B cell (primary cell): ENCODE results near the gene NR0B2. TPM values are rescaled to one million over a fixed set of nuclear protein-coding genes. Genes with fewer than 3 reads are reported as not detected.

ENCODE experiments used
- ATAC-seq: fragments of 200-7000 bp; cut with Tn5 transposase; one replicate; pipeline ENCODE4 v1.10.0; 2021; ENCODE audit warnings: low read depth, mild to moderate bottlenecking, moderate number of reproducible peaks, moderate library complexity
- CTCF ChIA-PET: fragments of 350-600 bp; sonication (Branson Sonifier 250); formaldehyde crosslinking; loops from one replicate; lab custom pipeline; 2021; ENCODE audit warnings: antibody characterized with exemption, inconsistent platforms; lab: Charles Lee
- POLR2A ChIA-PET: fragments of 350-600 bp; sonication (Branson Sonifier 250); formaldehyde crosslinking; loops from one replicate; lab custom pipeline; 2021; ENCODE audit warnings: antibody characterized with exemption; lab: Charles Lee
- DNase-seq: peaks from one replicate; pipeline ENCODE4 v3.0.0; 2013
- H2AFZ ChIP-seq: 2 replicates; pipeline ENCODE4 v1.6.1; 2012; ENCODE audit warnings: mild to moderate bottlenecking, low read depth, low read length; ENCODE audit not compliant: insufficient read depth, poor library complexity, severe bottlenecking
- H3K27ac ChIP-seq, 2 donors: 1 replicate in 1 of 2; 2 replicates in 1 of 2; pipeline ENCODE4 v1.5.1; 2012 to 2013; ENCODE audit warnings: low read length in 2 of 2, mild to moderate bottlenecking in 2 of 2, moderate library complexity in 1 of 2
- H3K27me3 ChIP-seq, 4 experiments: fragments of 200-600 bp in 1 of 4; sonication (generic) in 1 of 4; replicated peaks in 1 of 4; 1 replicate in 2 of 4; 2 replicates in 2 of 4; pipeline versions ENCODE4 v1.6.1 to v1.7.0; 2013 to 2016; ENCODE audit warnings: low read length in 3 of 4, mild to moderate bottlenecking in 2 of 4, mixed read lengths in 1 of 4, moderate library complexity in 1 of 4; ENCODE audit not compliant: insufficient read depth in 4 of 4, control insufficient read depth in 3 of 4; ENCODE audit errors: control extremely low read depth in 1 of 4
- H3K36me3 ChIP-seq, 2 experiments: replicated peaks in 1 of 2; 1 replicate in 1 of 2; 2 replicates in 1 of 2; pipeline versions ENCODE4 v1.6.1 to v1.7.1; 2013; ENCODE audit warnings: low read length in 1 of 2; ENCODE audit not compliant: insufficient read depth in 2 of 2, control insufficient read depth in 1 of 2; ENCODE audit errors: control extremely low read depth in 1 of 2, extremely low read depth in 1 of 2
- H3K4me1 ChIP-seq, 2 donors: fragments of 200-600 bp in 1 of 2; sonication (generic) in 1 of 2; 1 replicate in 1 of 2; 2 replicates in 1 of 2; pipeline versions ENCODE4 v1.5.1 to v1.6.1; 2013 to 2017; ENCODE audit warnings: low read length in 2 of 2; ENCODE audit not compliant: control insufficient read depth in 2 of 2, insufficient read depth in 2 of 2
- H3K4me2 ChIP-seq: replicated peaks from 2 replicates; pipeline ENCODE3; 2012; ENCODE audit warnings: mild to moderate bottlenecking, low read depth, low read length; ENCODE audit not compliant: poor library complexity, severe bottlenecking
- H3K4me3 ChIP-seq, 5 experiments: fragments of 200-600 bp in 1 of 5; sonication (generic) in 1 of 5; 1 replicate in 3 of 5; 2 replicates in 2 of 5; pipeline versions ENCODE4 v1.5.1 to v1.7.0; 2011 to 2016; ENCODE audit warnings: low read length in 4 of 5, mild to moderate bottlenecking in 4 of 5, low read depth in 2 of 5, control low read depth in 1 of 5, moderate library complexity in 1 of 5; ENCODE audit not compliant: insufficient read depth in 1 of 5; ENCODE audit errors: control extremely low read depth in 1 of 5, extremely low read depth in 1 of 5
- H3K79me2 ChIP-seq: fragments of 200-600 bp; sonication (generic); one replicate; pipeline ENCODE4 v1.6.0; 2016; ENCODE audit warnings: low read length; ENCODE audit not compliant: control insufficient read depth, insufficient read depth
- H3K9ac ChIP-seq: fragments of 200-600 bp; sonication (generic); 2 replicates; pipeline ENCODE4 v1.6.1; 2017; ENCODE audit warnings: mild to moderate bottlenecking, low read length, moderate library complexity
- H3K9me3 ChIP-seq, 3 donors: one replicate each; pipeline versions ENCODE4 v1.6.1 to v1.7.1; 2013; ENCODE audit warnings: low read length in 2 of 3; ENCODE audit not compliant: control insufficient read depth in 2 of 3, insufficient read depth in 1 of 3; ENCODE audit errors: control extremely low read depth in 1 of 3
- H4K20me1 ChIP-seq: 2 replicates; pipeline ENCODE4 v1.6.0; 2012; ENCODE audit warnings: mild to moderate bottlenecking, low read length; ENCODE audit not compliant: insufficient read depth, control insufficient read depth, poor library complexity, severe bottlenecking
- H3K27ac Mint-ChIP-seq: one replicate; pipeline ENCODE4 v1.8.0; 2021; ENCODE audit warnings: mixed read lengths
- H3K27me3 Mint-ChIP-seq: one replicate; pipeline ENCODE4 v1.8.0; 2021; ENCODE audit warnings: mixed read lengths
- H3K4me1 Mint-ChIP-seq: one replicate; pipeline ENCODE4 v1.8.0; 2021; ENCODE audit warnings: mixed read lengths
- H3K4me3 Mint-ChIP-seq: one replicate; pipeline ENCODE4 v1.8.0; 2021; ENCODE audit warnings: mixed read lengths
- H3K9me3 Mint-ChIP-seq: one replicate; pipeline ENCODE4 v1.8.0; 2022; ENCODE audit warnings: mixed read lengths; ENCODE audit not compliant: insufficient read depth
- CTCF ChIP-seq: fragments of 200-600 bp; IDR thresholded peaks from one replicate; pipeline ENCODE4 v1.8.0; 2022; ENCODE audit warnings: antibody characterized with exemption, mild to moderate bottlenecking
- EZH2 ChIP-seq: IDR thresholded peaks from 2 replicates; pipeline ENCODE4 v1.6.1; 2012; ENCODE audit warnings: borderline replicate concordance, low read depth, mild to moderate bottlenecking, moderate library complexity, low read length; ENCODE audit not compliant: insufficient read depth, poor library complexity, severe bottlenecking
- WGBS: methylation state at CpG from one replicate; pipeline ENCODE4 v1.1.5; 2013; ENCODE audit warnings: missing lambda C conversion rate; ENCODE audit not compliant: insufficient coverage; 5-methylcytosine and 5-hydroxymethylcytosine counted together
- intact Hi-C: fragments of 100-400 bp; cut with micrococcal nuclease; formaldehyde crosslinking; loops from one replicate; pipeline ENCODE4 v1.10.0; 2022
- polyA plus RNA-seq: library from polyadenylated mRNA; depleted of rRNA; stranded (reverse); fragments of >200 nt; gene quantifications from 2 replicates; pipeline ENCODE4 v1.2.3, GENCODE V29; 2012
- total RNA-seq, 2 donors: library from RNA; stranded (reverse); fragments of 120-200 nt in 1 of 2; gene quantifications; 1 replicate in 1 of 2; 2 replicates in 1 of 2; pipeline versions ENCODE4 v1.2.3 to v1.2.4, GENCODE V29; 2013 to 2022

The NR0B2 gene
- total and polyA plus RNA-seq, 2 donors (not counting 1 experiment from before 2014, with no cell fraction given) = not detected

GRCh38 chr1:26921126-26921539 lies 7.4 kb upstream of the NR0B2 start:
- H3K4me2 ChIP-seq = peak overlapping the region; percentile 96
- Mint-ChIP-seq H3K4me3 (peak overlapping the region; percentile 93), H3K4me1 (peaks cover 33% of the 10 kb centered on the region), H3K9me3 (no peaks in the 10 kb centered on the region), H3K27me3 (no peaks in the 10 kb centered on the region), H3K27ac (peak overlapping the region; percentile 93)
- H3K4me1 ChIP-seq = peaks cover 17 to 20% of the 10 kb centered on the region in 2 donors
- H3K27me3 ChIP-seq = no peaks in the 10 kb centered on the region
- H3K27ac ChIP-seq = peak overlapping the region; percentile 68 to 93
- ATAC-seq = peak; percentile 31
- TF ChIP-seq CTCF = no peak
- no peak for TF ChIP-seq EZH2
- peaks cover 8 to 12% of the 10 kb centered on the region in 2 experiments for H3K36me3 ChIP-seq
- DNase-seq = no peak
- H3K9ac ChIP-seq = peak overlapping the region; percentile 92
- no peaks in the 10 kb centered on the region for H3K9me3 ChIP-seq
- peak overlapping the region; percentile 88 for H2AFZ ChIP-seq
- peaks cover 33% of the 10 kb centered on the region for H3K79me2 ChIP-seq
- intact Hi-C loops = loop anchor here (1.0 kb wide), 3 partner anchors 21 to 56 kb away; partner anchors contain the start of genes GPATCH3 and GPN2
- H3K4me3 ChIP-seq = peak overlapping the region; percentile 61 to 88 (median 80)
- WGBS = 30% methylated on average over 6 of the region's 7 CpGs
- H4K20me1 ChIP-seq = peaks cover 25% of the 10 kb centered on the region
- ChIA-PET CTCF (interaction anchor here (0.7 to 1.5 kb wide), 3 partner anchors 10 to 319 kb away, joined by 3 to 5 read pairs (median 3); no protein-coding TSS in a partner anchor), POLR2A (interaction anchor here (0.7 to 2.3 kb wide), 3 partner anchors 21 to 741 kb away, joined by 4 to 9 read pairs (median 7); partner anchors contain the start of gene GPATCH3)

- H3K4me1 Mint-ChIP-seq = peaks cover 3% of the 10 kb centered on the region
- Histone ChIP-seq H2AFZ (no peak overlapping the region), H3K9me3 (no peaks in the 10 kb centered on the region), H3K27ac (no peak overlapping the region), H4K20me1 (no peaks in the 10 kb centered on the region), H3K27me3 (no peaks in the 10 kb centered on the region), H3K4me3 (no peak overlapping the region), H3K79me2 (no peaks in the 10 kb centered on the region), H3K4me1 (no peaks in the 10 kb centered on the region), H3K4me2 (no peak overlapping the region), H3K9ac (no peak overlapping the region), H3K36me3 (no peaks in the 10 kb centered on the region)
- DNase-seq (no peak), ATAC-seq (no peak)
- ChIA-PET POLR2A (no interaction called here), CTCF (interaction anchor here (0.7 kb wide), 1 partner anchor 42 kb away, joined by 4 read pairs; no protein-coding TSS in a partner anchor)
- H3K9me3 Mint-ChIP-seq = no peaks in the 10 kb centered on the region
- no peak overlapping the region for H3K27ac Mint-ChIP-seq
- WGBS = 83% methylated on average over 4 of the region's 5 CpGs
- intact Hi-C loops = no loop called here
- H3K4me3 Mint-ChIP-seq = no peak overlapping the region
- TF ChIP-seq EZH2 (no peak), CTCF (no peak)
- no peaks in the 10 kb centered on the region for H3K27me3 Mint-ChIP-seq
Measured at GRCh38 chr1:26915204-26915842, 1.5 kb upstream of the NR0B2 start.
